Activated CD8-positive, alpha-beta memory T cell treated with anti-CD3 and anti-CD28 coated beads for 1 hour (primary cell): ENCODE measurements around the gene ABHD4.
"Not testable (repeated sequence)": the region's sequence is repeated elsewhere in the genome, so short reads cannot be mapped to it uniquely, and the experiment has no call there.

Source experiments
- DNase-seq, 2 donors: peaks; one replicate each; pipeline ENCODE4 v3.0.0-alpha.2; 2020; ENCODE audit warnings: low read depth in 1 of 2; ENCODE audit errors: extremely low read depth in 1 of 2

ABHD4 gene

GRCh38 chr14:22561661-22562579, 36.2 kb upstream of the ABHD4 start:
- DNase-seq = peak; percentile 48 to 50

GRCh38 chr14:22563987-22564386, 34.1 kb upstream of the ABHD4 start:
- no peak for DNase-seq

GRCh38 chr14:22564463-22564862, 33.6 kb upstream of the ABHD4 start:
- DNase-seq = no peak

DNA sequence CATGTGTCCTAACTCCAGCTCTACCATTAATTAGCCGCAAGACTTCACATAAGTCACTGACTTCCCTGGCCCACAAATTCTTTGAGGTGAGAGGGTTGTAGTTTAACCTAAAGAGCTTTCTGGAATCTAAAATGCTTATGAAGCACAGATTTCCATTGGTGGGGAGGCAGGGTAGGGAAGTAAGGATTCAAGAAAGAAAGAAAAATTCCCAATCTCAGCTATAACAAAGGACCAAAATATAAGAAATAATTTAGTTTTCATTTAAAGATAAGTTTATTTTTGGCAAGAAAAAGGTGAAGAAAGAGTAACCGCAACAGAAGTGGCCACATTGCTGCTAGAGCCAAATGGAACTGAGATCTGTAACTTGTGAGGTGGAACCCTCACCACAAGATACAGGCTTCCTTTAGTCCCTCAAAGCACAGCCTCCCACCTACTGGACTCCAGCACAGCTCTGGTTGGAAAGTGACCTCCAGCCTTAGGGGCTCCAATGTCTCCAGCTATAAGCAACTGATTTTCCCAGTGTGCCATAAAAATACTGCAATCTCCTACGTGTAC, 32.6 kb upstream of the ABHD4 start:
- no peak for DNase-seq

GRCh38 chr14:22566266-22566665, 31.8 kb upstream of the ABHD4 start:
- not testable (repeated sequence) for DNase-seq

DNA sequence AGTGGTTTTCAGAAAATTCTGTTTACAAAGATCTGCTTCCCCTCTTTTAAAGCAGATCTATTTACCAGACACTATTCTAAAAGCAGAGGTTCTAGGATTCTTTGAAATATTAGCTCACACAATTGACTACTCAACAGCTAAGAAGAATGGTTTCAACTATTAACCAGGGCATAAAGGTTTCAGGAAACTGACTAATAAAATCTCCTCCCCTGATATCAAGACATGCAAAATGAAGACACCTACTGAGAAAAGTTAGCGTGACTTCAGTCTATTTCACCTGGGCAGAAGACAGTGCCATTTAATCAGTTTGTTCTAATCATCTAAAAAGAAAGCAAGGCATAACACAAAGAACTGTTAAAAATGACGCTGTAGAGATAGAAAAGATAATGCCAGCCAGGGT, 31.3 kb upstream of the ABHD4 start:
- no peak for DNase-seq

DNA sequence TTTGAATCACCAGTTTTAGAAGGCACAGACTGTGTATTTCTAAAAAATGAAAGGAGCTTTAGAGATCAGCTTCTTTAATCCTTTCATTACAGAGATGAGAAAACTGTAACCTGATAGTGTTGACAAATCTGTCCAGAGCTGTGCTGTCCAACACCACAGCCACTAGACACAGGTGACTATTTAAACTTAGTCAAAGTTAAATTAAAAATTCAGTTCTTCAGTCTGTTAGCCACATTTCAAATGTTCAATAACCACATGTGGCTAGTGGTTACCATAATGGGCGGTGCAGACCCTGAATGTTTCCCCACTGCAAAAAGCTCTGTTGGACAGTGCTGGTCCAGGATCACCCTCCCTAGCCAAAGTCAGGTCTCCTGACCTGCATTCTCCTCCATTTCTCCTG, 30.7 kb upstream of the ABHD4 start:
- DNase-seq = no peak

GRCh38 chr14:22569106-22569736, 28.9 kb upstream of the ABHD4 start:
- DNase-seq = no peak

- DNase-seq = no peak
Measured at GRCh38 chr14:22569737-22570131, 28.4 kb upstream of the ABHD4 start.

- DNase-seq = peak; percentile 54 to 75
Measured at GRCh38 chr14:22570132-22570949, 27.8 kb upstream of the ABHD4 start.

DNA sequence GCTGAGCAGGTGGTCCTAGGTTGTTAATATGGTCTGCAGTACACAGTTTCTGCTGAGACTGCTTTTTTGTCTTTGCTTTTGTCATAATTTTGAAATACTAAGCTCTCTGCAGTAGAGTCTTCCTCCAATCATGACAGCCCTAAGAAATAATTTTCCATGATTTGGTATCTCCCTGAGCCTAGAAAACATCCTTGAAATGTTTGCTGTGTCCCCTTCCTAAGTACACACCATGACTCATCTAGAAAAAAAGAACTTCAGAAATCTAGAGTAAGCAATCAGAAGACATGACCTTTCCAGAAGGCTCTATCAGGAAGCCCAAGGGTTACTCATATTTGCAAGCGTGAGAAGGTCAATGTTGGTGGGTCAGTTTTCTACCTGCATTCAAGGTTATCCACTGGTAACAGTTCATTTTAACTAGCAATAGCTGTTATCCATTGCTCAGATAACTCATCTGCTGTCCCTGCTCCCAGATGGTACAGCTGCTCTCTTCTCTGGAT, 25.5 kb upstream of the ABHD4 start:
- DNase-seq = no peak

- DNase-seq = no peak
Measured at GRCh38 chr14:22573804-22574203, 24.3 kb upstream of the ABHD4 start.

DNA sequence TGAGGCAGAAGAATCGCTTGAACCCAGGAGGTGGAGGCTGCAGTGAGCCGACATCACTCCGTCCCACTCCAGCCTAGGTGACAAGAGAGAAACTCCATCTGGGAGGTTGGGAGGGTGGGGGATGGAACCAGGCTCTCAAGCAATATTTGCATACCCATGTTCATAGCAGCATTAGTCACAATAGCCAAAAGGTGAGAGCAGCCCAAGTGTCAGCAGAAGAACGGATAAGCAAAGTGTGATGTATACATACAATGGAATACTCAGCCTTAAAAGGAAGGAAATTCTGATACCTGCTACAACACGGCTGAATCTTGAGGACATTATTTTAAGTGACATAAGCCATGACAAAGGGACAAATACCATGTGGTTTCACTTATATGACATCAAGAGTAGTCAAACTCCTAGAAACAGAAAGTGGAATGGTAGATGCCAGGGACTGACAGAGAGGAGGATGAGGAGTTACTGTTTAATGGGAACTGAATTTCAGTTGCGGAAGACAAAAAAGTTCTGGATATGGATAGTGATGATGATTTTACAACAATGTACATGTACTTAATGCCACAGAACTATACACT, 20.7 kb upstream of the ABHD4 start:
- no peak for DNase-seq

- no peak for DNase-seq
Measured at GRCh38 chr14:22579236-22579635, 18.9 kb upstream of the ABHD4 start.

GRCh38 chr14:22579881-22580280, 18.2 kb upstream of the ABHD4 start:
- DNase-seq = no peak

GRCh38 chr14:22580625-22581024, 17.5 kb upstream of the ABHD4 start:
- no peak for DNase-seq

DNA sequence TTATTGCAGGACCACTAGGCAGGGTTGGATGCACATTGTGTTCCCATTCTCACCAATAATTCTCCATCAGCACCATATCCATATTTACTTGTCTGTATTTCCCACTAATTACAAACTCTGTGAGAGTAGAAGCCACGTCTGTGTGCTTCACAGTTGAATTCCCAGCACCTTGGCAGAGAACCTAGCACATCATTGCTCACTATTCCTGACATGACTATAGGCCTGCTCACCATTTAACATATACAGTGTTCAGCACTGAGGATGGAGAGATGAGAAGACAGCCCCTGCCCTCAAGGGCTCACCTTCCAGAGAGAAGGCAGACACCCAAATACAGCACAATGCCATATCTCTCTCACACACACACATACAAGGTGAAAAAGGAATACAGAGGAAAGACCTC, 14.1 kb upstream of the ABHD4 start:
- DNase-seq = no peak

DNA sequence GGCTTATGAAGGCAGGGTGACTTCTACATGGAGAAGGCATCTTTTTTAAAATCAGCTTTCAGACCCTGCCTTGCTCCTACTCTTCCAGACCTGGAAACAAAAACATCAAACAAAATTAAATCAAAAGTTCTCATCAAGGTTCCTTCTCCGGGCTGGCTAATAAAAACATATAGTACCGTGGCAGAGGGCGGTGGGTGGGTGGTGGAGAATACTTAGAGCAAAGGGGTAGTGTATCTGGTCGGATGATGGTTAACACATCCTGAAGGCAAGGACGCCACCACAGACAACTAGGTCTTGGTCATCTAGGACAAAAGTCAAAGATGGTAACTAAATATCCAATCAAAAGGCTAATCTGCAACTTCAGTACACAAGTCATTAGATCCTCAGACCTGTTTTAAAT, 10.9 kb upstream of the ABHD4 start:
- no peak for DNase-seq

DNA sequence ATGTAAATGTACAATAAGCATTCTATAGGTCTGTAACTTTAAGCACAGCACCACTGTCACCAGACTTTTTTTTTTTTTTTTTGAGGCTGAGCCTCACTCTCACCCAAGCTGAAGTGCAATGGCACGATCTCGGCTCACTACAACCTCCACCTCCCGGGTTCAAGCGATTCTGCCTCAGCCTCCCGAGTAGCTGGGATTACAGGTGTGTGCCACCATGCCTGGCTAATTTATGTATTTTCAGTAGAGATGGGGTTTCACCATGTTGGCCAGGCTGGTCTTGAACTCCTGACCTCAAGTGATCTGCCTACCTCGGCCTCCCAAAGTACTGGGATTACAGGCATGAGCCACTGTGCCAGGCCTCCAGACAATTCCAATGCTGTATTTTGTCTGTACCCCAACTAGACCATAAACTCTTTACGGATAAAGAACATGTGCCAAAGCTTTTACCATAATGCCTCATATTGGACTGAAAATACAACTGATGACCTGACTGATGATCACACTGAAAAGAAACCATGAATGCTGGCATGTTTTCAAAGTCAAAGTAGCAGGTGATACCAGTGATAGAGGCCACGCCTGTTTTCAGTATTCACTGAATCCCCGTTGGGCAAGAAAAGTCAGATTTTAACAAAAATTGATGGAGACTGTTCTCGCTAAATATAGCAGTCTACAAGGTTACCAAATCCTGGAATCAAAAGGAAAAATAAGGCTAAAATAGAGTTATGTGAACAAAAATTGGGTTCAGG, 10.2 kb upstream of the ABHD4 start:
- DNase-seq = not testable (repeated sequence)

- DNase-seq = no peak
Measured at GRCh38 chr14:22588526-22589095, 9.5 kb upstream of the ABHD4 start.
